ENCODE measurements around the gene S100PBP. TPM values are rescaled to one million over a fixed set of nuclear protein-coding genes. Genes with fewer than 3 reads are reported as not detected.

Gene S100PBP
- total and polyA plus RNA-seq, 9 of the 15 experiments (the other 6 are each of a cell fraction or from before 2014, with no cell fraction given): 22.9 to 60.2 (median 32.9) TPM

GRCh38 chr1:32782086-32782485 lies 35.4 kb upstream of the S100PBP start:
- Histone ChIP-seq H3K27me3 (ENCODE audit: control insufficient read depth in 2 of 2, insufficient read depth in 2 of 2, low read length in 2 of 2) (no peaks in the 10 kb centered on the region), H3K9me1 (ENCODE audit: control insufficient read depth, insufficient read depth, low read length) (peaks cover 5% of the 10 kb centered on the region), H3K4me1 (replicated peaks in 1 of 2; ENCODE audit: control insufficient read depth in 2 of 2, insufficient read depth in 2 of 2, low read length in 2 of 2) (no peaks in the 10 kb centered on the region), H3K27ac (ENCODE audit: extremely low read depth, low read depth, low read length) (no peak overlapping the region), H3K79me2 (ENCODE audit: control insufficient read depth, insufficient read depth, low read length) (no peaks in the 10 kb centered on the region), H3K4me3 (no peak overlapping the region), H2AFZ (ENCODE audit: low read depth, low read length) (no peak overlapping the region), H3K9ac (ENCODE audit: insufficient read depth in 1 of 2, low read depth in 2 of 2, low read length in 2 of 2) (no peak overlapping the region), H4K20me1 (replicated peaks; ENCODE audit: control insufficient read depth, insufficient read depth, low read length) (no peaks in the 10 kb centered on the region), H3K4me2 (ENCODE audit: insufficient read depth, low read length) (no peak overlapping the region), H3K36me3 (ENCODE audit: control insufficient read depth, insufficient read depth, low read length) (peaks cover 96% of the 10 kb centered on the region), H3K9me3 (replicated peaks; ENCODE audit: control insufficient read depth, insufficient read depth, low read depth, low read length) (no peaks in the 10 kb centered on the region)
- no peak for TF ChIP-seq ARID3A (IDR thresholded peaks at IDR 0.05; ENCODE audit: borderline replicate concordance, low read depth, low read length)
- WGBS (ENCODE audit: insufficient coverage, low coverage, missing lambda C conversion rate): 93% methylated on average over 5 of the region's 5 CpGs
- FAIRE-seq: no peak
- CTCF ChIA-PET (ENCODE audit: low intra/inter-chr PET ratio): no interaction called here
- POLR2A ChIA-PET: interaction anchor here (0.8 to 4.2 kb wide), 9 partner anchors 8 to 87 kb away, joined by 3 to 42 read pairs (median 6); no protein-coding TSS in a partner anchor
- ATAC-seq: no peak
- no peak for DNase-seq (ENCODE audit: extremely low read depth in 1 of 4, low spot score in 3 of 4)
- no TSS peak for BruUV-seq (replicated peaks)
- intact Hi-C loops (cut with micrococcal nuclease) (no loop called here), in situ Hi-C loops (cut with MboI) (no loop called here)

GRCh38 chr1:32783851-32784250 lies 33.6 kb upstream of the S100PBP start:
- in situ Hi-C loops (cut with MboI) (no loop called here), intact Hi-C loops (cut with micrococcal nuclease) (no loop called here)
- DNase-seq (ENCODE audit: extremely low read depth in 1 of 4, low spot score in 3 of 4): no peak
- H3K36me3 ChIP-seq (ENCODE audit: control insufficient read depth, insufficient read depth, low read length): peaks cover 95% of the 10 kb centered on the region
- no TSS peak for BruUV-seq (replicated peaks)
- no peak for FAIRE-seq
- 89% methylated on average over 5 of the region's 5 CpGs for WGBS (ENCODE audit: insufficient coverage, low coverage, missing lambda C conversion rate)
- CTCF ChIA-PET (ENCODE audit: low intra/inter-chr PET ratio): no interaction called here
- no peaks in the 10 kb centered on the region for H3K4me1 ChIP-seq (replicated peaks in 1 of 2; ENCODE audit: control insufficient read depth in 2 of 2, insufficient read depth in 2 of 2, low read length in 2 of 2)
- no peak overlapping the region for H3K9ac ChIP-seq (ENCODE audit: insufficient read depth in 1 of 2, low read depth in 2 of 2, low read length in 2 of 2)
- no peak overlapping the region for H3K4me2 ChIP-seq (ENCODE audit: insufficient read depth, low read length)
- H2AFZ ChIP-seq (ENCODE audit: low read depth, low read length): no peak overlapping the region
- no peaks in the 10 kb centered on the region for H4K20me1 ChIP-seq (replicated peaks; ENCODE audit: control insufficient read depth, insufficient read depth, low read length)
- ATAC-seq: no peak
- no peaks in the 10 kb centered on the region for H3K27me3 ChIP-seq (ENCODE audit: control insufficient read depth in 2 of 2, insufficient read depth in 2 of 2, low read length in 2 of 2)
- POLR2A ChIA-PET: interaction anchor here (0.9 to 4.2 kb wide), 9 partner anchors 8 to 86 kb away, joined by 3 to 42 read pairs (median 6); no protein-coding TSS in a partner anchor
- H3K9me1 ChIP-seq (ENCODE audit: control insufficient read depth, insufficient read depth, low read length): peaks cover 5% of the 10 kb centered on the region
- no peak overlapping the region for H3K27ac ChIP-seq (ENCODE audit: extremely low read depth, low read depth, low read length)
- H3K9me3 ChIP-seq (replicated peaks; ENCODE audit: control insufficient read depth, insufficient read depth, low read depth, low read length): no peaks in the 10 kb centered on the region
- no peak overlapping the region for H3K4me3 ChIP-seq
- H3K79me2 ChIP-seq (ENCODE audit: control insufficient read depth, insufficient read depth, low read length): no peaks in the 10 kb centered on the region
- TF ChIP-seq RBFOX2 (IDR thresholded peaks at IDR 0.05; ENCODE audit: low read depth, low read length): no peak
- no peak for TF ChIP-seq MBD1 (CRISPR knock-in tag; IDR thresholded peaks at IDR 0.05)
- TF ChIP-seq CLOCK (CRISPR knock-in tag; IDR thresholded peaks at IDR 0.05; ENCODE audit: borderline replicate concordance): no peak
- TF ChIP-seq POLR2G (IDR thresholded peaks at IDR 0.05; ENCODE audit: low read depth, low read length): no peak
- TF ChIP-seq THAP7 (CRISPR knock-in tag; IDR thresholded peaks at IDR 0.05): no peak
- TF ChIP-seq BHLHE40 (IDR thresholded peaks at IDR 0.05; ENCODE audit: low read length): no peak
- no peak for TF ChIP-seq TBL1XR1 (IDR thresholded peaks at IDR 0.05; ENCODE audit: low read length in 2 of 2)

Measured in K562 (cell line).